Peyer's patch (tissue), 4 donors: ENCODE results near the gene CRACDL. TPM values are rescaled to one million over a fixed set of nuclear protein-coding genes. Genes with fewer than 3 reads are reported as not detected.

Source experiments
- DNase-seq, 3 donors: peaks; one replicate each; pipeline ENCODE4 v3.0.0-alpha.2; 2017 to 2019
- H3K27ac ChIP-seq, 4 donors: fragments of 200-600 bp; sonication (generic); one replicate each; pipeline ENCODE4 v1.5.1; 2016 to 2019
- H3K27me3 ChIP-seq, 2 donors: fragments of 200-600 bp; sonication (generic); one replicate each; pipeline ENCODE4 v1.5.1; 2019
- H3K36me3 ChIP-seq, 3 donors: fragments of 200-600 bp; sonication (generic); one replicate each; pipeline ENCODE4 v1.5.1; 2016 to 2019
- H3K4me1 ChIP-seq, 4 donors: fragments of 200-600 bp; sonication (generic); one replicate each; pipeline ENCODE4 v1.5.1; 2016 to 2019
- H3K4me3 ChIP-seq, 4 donors: fragments of 200-600 bp; sonication (generic); 1 replicate in 3 of 4; 2 replicates in 1 of 4; pipeline ENCODE4 v1.5.1; 2016 to 2019; ENCODE audit warnings: mild to moderate bottlenecking in 1 of 4
- H3K9me3 ChIP-seq, 4 donors: fragments of 200-600 bp; sonication (generic); one replicate each; pipeline ENCODE4 v1.5.1; 2016 to 2019; ENCODE audit warnings: mild to moderate bottlenecking in 1 of 4
- CTCF ChIP-seq, 6 experiments: fragments of 450-650 bp in 4 of 6; fragments of 200-600 bp in 2 of 6; sonication (generic) in 1 of 6; IDR thresholded peaks; one replicate each; pipeline ENCODE4 v1.5.1; 2017 to 2019; ENCODE audit warnings: antibody characterized with exemption in 6 of 6, mild to moderate bottlenecking in 3 of 6, moderate library complexity in 1 of 6
- POLR2A ChIP-seq, 2 donors: fragments of 450-650 bp; IDR thresholded peaks; one replicate each; pipeline ENCODE4 v1.5.1; 2017; ENCODE audit warnings: antibody characterized with exemption in 2 of 2, mild to moderate bottlenecking in 2 of 2, moderate library complexity in 2 of 2
- total RNA-seq, 4 donors: library from RNA; depleted of rRNA; stranded (reverse); fragments of >200 nt; gene quantifications; one replicate each; pipeline ENCODE4 v1.1.0, GENCODE V29; 2016

Gene CRACDL
- total RNA-seq, 4 donors from 2014 or later, result 3.3 to 36.5 (median 10.2) TPM

GRCh38 chr2:98948956-98949739 is 13.1 kb upstream of the CRACDL start:
- TF ChIP-seq CTCF (IDR thresholded peaks at IDR 0.05) (no peak), POLR2A (IDR thresholded peaks at IDR 0.05) (no peak)
- no peak for DNase-seq
- no peak overlapping the region for H3K27ac ChIP-seq
- H3K27me3 ChIP-seq, result no peaks in the 10 kb centered on the region
- no peaks in the 10 kb centered on the region for H3K36me3 ChIP-seq
- no peaks in the 10 kb centered on the region for H3K4me1 ChIP-seq
- no peaks in the 10 kb centered on the region for H3K9me3 ChIP-seq
- H3K4me3 ChIP-seq, result no peak overlapping the region

- no peaks in the 10 kb centered on the region for H3K36me3 ChIP-seq
- no peaks in the 10 kb centered on the region for H3K27me3 ChIP-seq
- no peak overlapping the region for H3K4me3 ChIP-seq
- no peaks in the 10 kb centered on the region for H3K4me1 ChIP-seq
- no peaks in the 10 kb centered on the region for H3K9me3 ChIP-seq
- H3K27ac ChIP-seq, result no peak overlapping the region
- TF ChIP-seq POLR2A (IDR thresholded peaks at IDR 0.05) (no peak), CTCF (IDR thresholded peaks at IDR 0.05) (no peak)
- DNase-seq, result no peak
Observed at GRCh38 chr2:98947554-98947953, 11.5 kb upstream of the CRACDL start.

GRCh38 chr2:98946855-98947254 is 10.8 kb upstream of the CRACDL start:
- no peaks in the 10 kb centered on the region for H3K27me3 ChIP-seq
- no peak for TF ChIP-seq POLR2A (IDR thresholded peaks at IDR 0.05)
- TF ChIP-seq CTCF (IDR thresholded peaks at IDR 0.05), result no peak
- no peak overlapping the region for H3K27ac ChIP-seq

GRCh38 chr2:98944775-98945174 is 8.8 kb upstream of the CRACDL start:
- Histone ChIP-seq H3K4me1 (no peaks in the 10 kb centered on the region), H3K27ac (no peak overlapping the region), H3K27me3 (no peaks in the 10 kb centered on the region), H3K36me3 (no peaks in the 10 kb centered on the region), H3K9me3 (no peaks in the 10 kb centered on the region), H3K4me3 (no peak overlapping the region)
- DNase-seq, result no peak
- TF ChIP-seq CTCF (IDR thresholded peaks at IDR 0.05) (no peak), POLR2A (IDR thresholded peaks at IDR 0.05) (no peak)

More at GRCh38 chr2:98946855-98947254, 10.8 kb upstream of the CRACDL start:
- no peaks in the 10 kb centered on the region for H3K9me3 ChIP-seq
- H3K4me3 ChIP-seq, result no peak overlapping the region
- H3K4me1 ChIP-seq, result no peaks in the 10 kb centered on the region
- DNase-seq, result no peak
- H3K36me3 ChIP-seq, result no peaks in the 10 kb centered on the region

GRCh38 chr2:98940102-98940501 is 4.1 kb upstream of the CRACDL start:
- Histone ChIP-seq H3K4me3 (no peak overlapping the region), H3K27me3 (peaks cover 0 to 12% of the 10 kb centered on the region in 2 donors), H3K27ac (no peak overlapping the region), H3K4me1 (peaks cover 0 to 20% (median 7%) of the 10 kb centered on the region in 4 donors), H3K9me3 (no peaks in the 10 kb centered on the region), H3K36me3 (no peaks in the 10 kb centered on the region)
- DNase-seq, result no peak
- TF ChIP-seq POLR2A (IDR thresholded peaks at IDR 0.05) (no peak), CTCF (IDR thresholded peaks at IDR 0.05) (no peak)
